PC-9 (cell line): Measurements from ENCODE around the gene ZNF653. TPM values are rescaled to one million over a fixed set of nuclear protein-coding genes. Genes with fewer than 3 reads are reported as not detected.

ENCODE experiments used
- BruUV-seq: library from RNA; stranded (reverse); fragments of 400-500 nt; replicated peaks from 2 replicates; lab custom pipeline; 2021; lab: Mats Ljungman, UMichigan
- CTCF ChIA-PET: fragments of 300-600 bp; sonication (Branson Sonifier 250); formaldehyde crosslinking; loops from one replicate; lab custom pipeline; 2022; ENCODE audit warnings: antibody characterized with exemption; lab: Charles Lee
- POLR2A ChIA-PET: fragments of 300-600 bp; sonication (Branson Sonifier 250); formaldehyde crosslinking; loops from one replicate; lab custom pipeline; 2022; ENCODE audit warnings: antibody characterized with exemption; ENCODE audit not compliant: unreplicated experiment; lab: Charles Lee
- DNase-seq, 2 experiments: peaks; one replicate each; pipeline versions ENCODE4 v3.0.0 to v3.0.0-alpha.2; 2015 to 2022; ENCODE audit warnings: mixed read lengths in 1 of 2
- H2AFZ ChIP-seq: fragments of 200-600 bp; sonication (generic); 2 replicates; pipeline ENCODE4 v1.8.1; 2017; ENCODE audit warnings: antibody characterized with exemption
- H3F3A ChIP-seq: fragments of 200-600 bp; sonication (generic); 2 replicates; pipeline ENCODE4 v1.8.1; 2017; ENCODE audit warnings: antibody characterized with exemption, mild to moderate bottlenecking, low read depth; ENCODE audit not compliant: insufficient read depth
- H3K27ac ChIP-seq: fragments of 200-600 bp; sonication (generic); 2 replicates; pipeline ENCODE4 v1.6.1; 2016; ENCODE audit warnings: mixed run types
- H3K27me3 ChIP-seq: fragments of 200-600 bp; sonication (generic); 2 replicates; pipeline ENCODE4 v1.6.1; 2016; ENCODE audit warnings: low read depth, mixed run types; ENCODE audit not compliant: insufficient read depth
- H3K36me3 ChIP-seq: fragments of 200-600 bp; sonication (generic); 2 replicates; pipeline ENCODE4 v1.6.1; 2016; ENCODE audit warnings: low read depth, mixed run types
- H3K4me1 ChIP-seq: fragments of 200-600 bp; sonication (generic); replicated peaks from 2 replicates; pipeline ENCODE4 v1.6.1; 2016; ENCODE audit warnings: mixed run types; ENCODE audit not compliant: insufficient read depth
- H3K4me2 ChIP-seq: fragments of 200-600 bp; sonication (generic); 2 replicates; pipeline ENCODE4 v1.6.1; 2017; ENCODE audit warnings: mixed run types
- H3K4me3 ChIP-seq: fragments of 200-600 bp; sonication (generic); 2 replicates; pipeline ENCODE4 v1.6.1; 2016; ENCODE audit warnings: mixed run types
- H3K79me2 ChIP-seq: fragments of 200-600 bp; sonication (generic); 2 replicates; pipeline ENCODE4 v1.6.1; 2017; ENCODE audit warnings: low read depth, mixed run types
- H3K9me2 ChIP-seq: fragments of 200-600 bp; sonication (generic); 2 replicates; pipeline ENCODE4 v1.8.1; 2017; ENCODE audit warnings: mild to moderate bottlenecking; ENCODE audit not compliant: insufficient read depth
- H3K9me3 ChIP-seq: fragments of 200-600 bp; sonication (generic); 2 replicates; pipeline ENCODE4 v1.8.1; 2016; ENCODE audit warnings: low read depth; ENCODE audit not compliant: insufficient read depth
- H4K20me1 ChIP-seq: fragments of 200-600 bp; sonication (generic); 2 replicates; pipeline ENCODE4 v1.8.1; 2017; ENCODE audit not compliant: insufficient read depth
- EZH2 ChIP-seq: fragments of 200-600 bp; sonication (generic); IDR thresholded peaks from 2 replicates; pipeline ENCODE4 v1.8.0; 2017; ENCODE audit warnings: antibody characterized with exemption, low read depth
- intact Hi-C: fragments of 100-400 bp; cut with micrococcal nuclease; formaldehyde crosslinking; loops from one replicate; pipeline ENCODE4 v1.10.0; 2022; ENCODE audit not compliant: unreplicated experiment
- total RNA-seq: library from RNA; stranded (reverse); gene quantifications from 2 replicates; pipeline ENCODE4 v1.2.3, GENCODE V29; 2021
- TF ChIP-seq, protein P1 (sequence below): fragments of 200-600 bp; sonication (generic); conservative IDR thresholded peaks from 2 replicates; pipeline ENCODE4 v1.6.1; 2017; ENCODE audit warnings: mixed run types, antibody characterized with exemption, mild to moderate bottlenecking, moderate library complexity

Gene ZNF653
- total RNA-seq, 1 experiment from 2014 or later: 13.4 TPM

DNA sequence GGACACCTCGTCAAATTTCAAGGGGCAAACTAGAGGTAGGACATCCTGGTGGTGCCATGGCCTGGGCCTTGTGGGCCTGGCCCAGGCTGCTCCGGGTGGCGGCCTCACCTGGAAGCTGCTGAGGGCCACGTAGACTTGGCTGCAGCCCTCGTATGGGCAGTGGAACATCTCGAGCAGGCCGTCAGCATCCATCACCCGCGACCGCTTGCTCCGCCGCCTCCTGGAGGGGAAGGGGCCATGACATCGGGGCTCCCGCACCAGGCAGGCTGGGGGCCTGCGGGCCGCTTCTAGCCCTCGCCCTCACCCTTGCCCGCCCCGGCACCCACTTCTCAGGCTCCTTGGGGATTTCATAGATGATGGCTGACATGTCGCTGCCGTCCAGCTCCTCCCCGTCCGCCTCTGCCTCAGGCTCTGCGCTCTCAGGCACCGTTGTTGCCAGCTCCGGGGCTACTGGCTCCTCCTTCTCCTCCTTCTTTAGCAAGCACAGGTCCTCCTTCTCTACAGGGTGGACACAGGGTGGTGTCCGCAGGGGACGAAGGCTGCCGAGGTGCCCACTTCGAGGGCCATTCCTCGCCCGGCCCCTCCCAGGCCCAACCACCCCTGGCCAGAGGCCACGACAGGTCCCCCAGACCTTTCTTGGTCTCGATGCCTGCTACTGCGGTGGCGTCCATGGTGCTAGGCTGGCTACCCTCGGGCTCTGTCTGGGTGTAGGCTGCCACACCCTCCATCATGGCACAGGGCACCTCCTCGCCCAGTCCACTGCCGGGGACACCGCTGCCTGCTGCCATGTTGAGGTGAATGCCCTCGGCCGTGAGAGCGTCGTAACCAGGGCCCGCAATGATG, 18.8 kb downstream of the ZNF653 start:
- DNase-seq: no peak
- H4K20me1 ChIP-seq: 0 out of 2 replicates have a peak, but pooled peaks cover 3% of the 10 kb centered on the region
- H2AFZ ChIP-seq: no peak overlapping the region
- no peak overlapping the region for H3K4me3 ChIP-seq
- BruUV-seq: no TSS peak
- no peaks in the 10 kb centered on the region for H3K4me1 ChIP-seq
- no peaks in the 10 kb centered on the region for H3K9me3 ChIP-seq
- no peaks in the 10 kb centered on the region for H3K9me2 ChIP-seq
- no peaks in the 10 kb centered on the region for H3K27me3 ChIP-seq
- H3K4me2 ChIP-seq: no peak overlapping the region
- no peaks in the 10 kb centered on the region for H3K79me2 ChIP-seq
- TF ChIP-seq, protein P1, sequence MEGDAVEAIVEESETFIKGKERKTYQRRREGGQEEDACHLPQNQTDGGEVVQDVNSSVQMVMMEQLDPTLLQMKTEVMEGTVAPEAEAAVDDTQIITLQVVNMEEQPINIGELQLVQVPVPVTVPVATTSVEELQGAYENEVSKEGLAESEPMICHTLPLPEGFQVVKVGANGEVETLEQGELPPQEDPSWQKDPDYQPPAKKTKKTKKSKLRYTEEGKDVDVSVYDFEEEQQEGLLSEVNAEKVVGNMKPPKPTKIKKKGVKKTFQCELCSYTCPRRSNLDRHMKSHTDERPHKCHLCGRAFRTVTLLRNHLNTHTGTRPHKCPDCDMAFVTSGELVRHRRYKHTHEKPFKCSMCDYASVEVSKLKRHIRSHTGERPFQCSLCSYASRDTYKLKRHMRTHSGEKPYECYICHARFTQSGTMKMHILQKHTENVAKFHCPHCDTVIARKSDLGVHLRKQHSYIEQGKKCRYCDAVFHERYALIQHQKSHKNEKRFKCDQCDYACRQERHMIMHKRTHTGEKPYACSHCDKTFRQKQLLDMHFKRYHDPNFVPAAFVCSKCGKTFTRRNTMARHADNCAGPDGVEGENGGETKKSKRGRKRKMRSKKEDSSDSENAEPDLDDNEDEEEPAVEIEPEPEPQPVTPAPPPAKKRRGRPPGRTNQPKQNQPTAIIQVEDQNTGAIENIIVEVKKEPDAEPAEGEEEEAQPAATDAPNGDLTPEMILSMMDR: no peak
- no peak for TF ChIP-seq EZH2
- ChIA-PET CTCF (no interaction called here), POLR2A (no interaction called here)
- intact Hi-C loops: no loop called here
- no peak overlapping the region for H3K27ac ChIP-seq
- H3K36me3 ChIP-seq: no peaks in the 10 kb centered on the region
- H3F3A ChIP-seq: peaks cover 2% of the 10 kb centered on the region; the same call in 1 of the 2 replicates

DNA sequence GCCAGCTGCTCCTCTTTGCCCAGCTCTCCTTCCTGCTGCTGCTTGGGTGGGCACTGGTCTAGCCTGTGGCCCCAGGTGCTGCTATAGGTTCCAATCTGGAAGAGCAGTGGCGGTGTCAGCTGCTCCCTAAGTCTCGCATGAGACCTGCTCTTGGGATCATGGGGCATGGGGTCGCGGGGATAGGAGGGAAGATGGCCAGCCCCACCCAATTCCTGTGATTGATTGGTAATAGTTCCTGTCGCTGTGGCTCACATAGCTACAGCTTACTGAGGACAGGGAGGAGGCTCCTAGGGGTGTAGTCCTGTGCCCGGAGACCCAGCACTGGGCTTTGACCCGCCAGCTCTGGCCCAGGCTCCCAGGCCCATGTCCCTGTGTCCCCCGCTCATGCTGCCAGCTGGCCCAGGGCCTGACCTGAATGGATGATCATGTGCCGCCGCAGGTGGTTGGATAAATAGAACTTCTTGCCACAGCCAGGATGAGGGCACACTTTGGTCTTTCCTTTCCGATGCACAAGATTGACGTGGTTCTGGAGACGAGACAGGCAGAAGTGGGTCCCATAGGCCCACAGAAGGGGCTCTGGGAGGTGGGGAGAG, 20.3 kb downstream of the ZNF653 start:
- H3F3A ChIP-seq: peaks cover 11% of the 10 kb centered on the region; the same call in 1 of the 2 replicates
- POLR2A ChIA-PET: no interaction called here
- no peak overlapping the region for H3K4me2 ChIP-seq
- H3K9me3 ChIP-seq: no peaks in the 10 kb centered on the region
- CTCF ChIA-PET: interaction anchor here (0.6 kb wide), 1 partner anchor 1175 kb away, joined by 8 read pairs; no protein-coding TSS in a partner anchor
- H3K4me1 ChIP-seq: no peaks in the 10 kb centered on the region
- H3K4me3 ChIP-seq: no peak overlapping the region
- 0 out of 2 replicates have a peak, but pooled peaks cover 3% of the 10 kb centered on the region for H4K20me1 ChIP-seq
- no TSS peak for BruUV-seq
- DNase-seq: no peak
- H2AFZ ChIP-seq: no peak overlapping the region
- no peaks in the 10 kb centered on the region for H3K9me2 ChIP-seq
- H3K36me3 ChIP-seq: no peaks in the 10 kb centered on the region
- H3K27me3 ChIP-seq: no peaks in the 10 kb centered on the region
- H3K79me2 ChIP-seq: no peaks in the 10 kb centered on the region
- intact Hi-C loops: no loop called here
- H3K27ac ChIP-seq: no peak overlapping the region
- TF ChIP-seq, protein P1: no peak
- TF ChIP-seq EZH2: no peak

GRCh38 chr19:11483366-11484111, 22.1 kb downstream of the ZNF653 start:
- intact Hi-C loops: loop anchor here (2.0 kb wide), 1 partner anchor 191 kb away; no protein-coding TSS in a partner anchor
- POLR2A ChIA-PET: no interaction called here

More at GRCh38 chr19:11483366-11484111, 22.1 kb downstream of the ZNF653 start:
- H3K36me3 ChIP-seq: no peaks in the 10 kb centered on the region
- no peaks in the 10 kb centered on the region for H3K27me3 ChIP-seq
- no peak overlapping the region for H3K4me2 ChIP-seq
- no peaks in the 10 kb centered on the region for H3K4me1 ChIP-seq
- no peak overlapping the region for H3K4me3 ChIP-seq
- peaks cover 18% of the 10 kb centered on the region; the same call in 1 of the 2 replicates for H3F3A ChIP-seq
- BruUV-seq: no TSS peak
- H3K79me2 ChIP-seq: no peaks in the 10 kb centered on the region
- H3K9me3 ChIP-seq: no peaks in the 10 kb centered on the region
- H4K20me1 ChIP-seq: 0 out of 2 replicates have a peak, but pooled peaks cover 3% of the 10 kb centered on the region
- H2AFZ ChIP-seq: no peak overlapping the region
- H3K27ac ChIP-seq: no peak overlapping the region
- TF ChIP-seq, protein P1: no peak
- TF ChIP-seq EZH2: no peak
- no peak for DNase-seq
- H3K9me2 ChIP-seq: no peaks in the 10 kb centered on the region
- CTCF ChIA-PET: interaction anchor here (0.6 to 1.3 kb wide), 2 partner anchors 109 to 229 kb away, joined by 4 to 6 read pairs; partner anchors contain the start of gene SWSAP1
